ENCODE data around the gene XAGE2.

DNA sequence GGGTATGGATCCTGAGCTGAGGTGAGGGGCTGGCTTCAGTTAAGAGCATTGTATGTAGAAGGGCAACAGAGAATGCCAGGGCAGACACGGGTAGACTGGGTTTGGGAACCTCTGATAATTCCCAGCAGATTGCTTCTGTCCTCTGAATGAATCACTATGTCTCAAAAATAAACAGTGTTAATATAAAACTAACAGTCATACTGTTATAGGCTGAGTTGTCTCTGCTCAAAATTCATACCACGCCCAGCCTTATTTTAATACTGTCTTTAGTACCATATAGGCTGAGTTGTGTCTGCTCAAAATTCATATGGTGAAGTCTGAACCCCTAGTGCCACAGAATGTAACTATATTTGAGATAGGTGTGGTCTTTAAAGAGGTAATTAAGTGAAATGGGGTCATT lies 10.0 kb downstream of the XAGE2 start:
- TF ChIP-seq, protein P1, sequence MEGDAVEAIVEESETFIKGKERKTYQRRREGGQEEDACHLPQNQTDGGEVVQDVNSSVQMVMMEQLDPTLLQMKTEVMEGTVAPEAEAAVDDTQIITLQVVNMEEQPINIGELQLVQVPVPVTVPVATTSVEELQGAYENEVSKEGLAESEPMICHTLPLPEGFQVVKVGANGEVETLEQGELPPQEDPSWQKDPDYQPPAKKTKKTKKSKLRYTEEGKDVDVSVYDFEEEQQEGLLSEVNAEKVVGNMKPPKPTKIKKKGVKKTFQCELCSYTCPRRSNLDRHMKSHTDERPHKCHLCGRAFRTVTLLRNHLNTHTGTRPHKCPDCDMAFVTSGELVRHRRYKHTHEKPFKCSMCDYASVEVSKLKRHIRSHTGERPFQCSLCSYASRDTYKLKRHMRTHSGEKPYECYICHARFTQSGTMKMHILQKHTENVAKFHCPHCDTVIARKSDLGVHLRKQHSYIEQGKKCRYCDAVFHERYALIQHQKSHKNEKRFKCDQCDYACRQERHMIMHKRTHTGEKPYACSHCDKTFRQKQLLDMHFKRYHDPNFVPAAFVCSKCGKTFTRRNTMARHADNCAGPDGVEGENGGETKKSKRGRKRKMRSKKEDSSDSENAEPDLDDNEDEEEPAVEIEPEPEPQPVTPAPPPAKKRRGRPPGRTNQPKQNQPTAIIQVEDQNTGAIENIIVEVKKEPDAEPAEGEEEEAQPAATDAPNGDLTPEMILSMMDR (conservative IDR thresholded peaks at IDR 0.05), result no peak
- TF ChIP-seq EZH2 (IDR thresholded peaks at IDR 0.05; ENCODE audit: low read depth), result no peak
